PFSK-1 (cell line): ENCODE measurements around the gene ACTC1.

Experiments used
- FOXP2 ChIP-seq: optimal IDR thresholded peaks from 2 replicates; pipeline ENCODE3; 2011; ENCODE audit warnings: borderline replicate concordance, control low read depth, inconsistent platforms; ENCODE audit not compliant: insufficient read depth; ENCODE audit errors: extremely low read length, extremely low read depth
- POLR2AphosphoS5 ChIP-seq: IDR thresholded peaks from 2 replicates; pipeline ENCODE4 v1.6.1; 2012; ENCODE audit warnings: low read depth, mild to moderate bottlenecking, control low read depth, low read length, moderate library complexity
- SIN3A ChIP-seq: IDR thresholded peaks from 2 replicates; pipeline ENCODE4 v1.6.1; 2012; ENCODE audit warnings: mild to moderate bottlenecking, low read length, moderate library complexity, borderline replicate concordance; ENCODE audit not compliant: insufficient read depth
- TAF1 ChIP-seq: IDR thresholded peaks from 2 replicates; pipeline ENCODE4 v1.6.1; 2012; ENCODE audit warnings: low read length, control low read depth, borderline replicate concordance; ENCODE audit not compliant: insufficient read depth
- TF ChIP-seq, protein P1 (sequence below), 2 experiments: IDR thresholded peaks; 2 replicates each; pipeline versions ENCODE4 v1.6.1 to v1.8.0; 2011 to 2012; ENCODE audit warnings: low read depth in 2 of 2, low read length in 2 of 2, control low read depth in 1 of 2, inconsistent platforms in 1 of 2, mild to moderate bottlenecking in 1 of 2, moderate library complexity in 1 of 2; ENCODE audit not compliant: insufficient read depth in 1 of 2

DNA sequence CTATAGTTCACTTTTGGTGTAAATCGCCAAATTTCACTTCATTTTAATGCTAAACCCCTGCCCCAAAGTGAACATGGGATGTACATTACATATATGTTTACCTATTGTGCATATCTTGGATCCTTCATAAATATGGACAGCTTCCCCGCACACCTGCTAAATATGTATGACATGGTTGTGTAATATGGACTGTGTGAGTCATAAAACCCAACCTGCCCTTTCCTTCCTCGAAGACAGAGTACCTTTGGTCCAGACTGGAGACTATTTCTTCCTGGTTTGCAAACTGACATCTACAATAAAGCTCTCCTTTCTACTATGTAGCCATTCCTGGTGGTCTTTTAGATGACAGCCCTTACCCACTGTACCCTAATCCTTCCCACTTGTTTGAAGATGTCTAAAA, 12.4 kb downstream of the ACTC1 start:
- TF ChIP-seq, protein P1, sequence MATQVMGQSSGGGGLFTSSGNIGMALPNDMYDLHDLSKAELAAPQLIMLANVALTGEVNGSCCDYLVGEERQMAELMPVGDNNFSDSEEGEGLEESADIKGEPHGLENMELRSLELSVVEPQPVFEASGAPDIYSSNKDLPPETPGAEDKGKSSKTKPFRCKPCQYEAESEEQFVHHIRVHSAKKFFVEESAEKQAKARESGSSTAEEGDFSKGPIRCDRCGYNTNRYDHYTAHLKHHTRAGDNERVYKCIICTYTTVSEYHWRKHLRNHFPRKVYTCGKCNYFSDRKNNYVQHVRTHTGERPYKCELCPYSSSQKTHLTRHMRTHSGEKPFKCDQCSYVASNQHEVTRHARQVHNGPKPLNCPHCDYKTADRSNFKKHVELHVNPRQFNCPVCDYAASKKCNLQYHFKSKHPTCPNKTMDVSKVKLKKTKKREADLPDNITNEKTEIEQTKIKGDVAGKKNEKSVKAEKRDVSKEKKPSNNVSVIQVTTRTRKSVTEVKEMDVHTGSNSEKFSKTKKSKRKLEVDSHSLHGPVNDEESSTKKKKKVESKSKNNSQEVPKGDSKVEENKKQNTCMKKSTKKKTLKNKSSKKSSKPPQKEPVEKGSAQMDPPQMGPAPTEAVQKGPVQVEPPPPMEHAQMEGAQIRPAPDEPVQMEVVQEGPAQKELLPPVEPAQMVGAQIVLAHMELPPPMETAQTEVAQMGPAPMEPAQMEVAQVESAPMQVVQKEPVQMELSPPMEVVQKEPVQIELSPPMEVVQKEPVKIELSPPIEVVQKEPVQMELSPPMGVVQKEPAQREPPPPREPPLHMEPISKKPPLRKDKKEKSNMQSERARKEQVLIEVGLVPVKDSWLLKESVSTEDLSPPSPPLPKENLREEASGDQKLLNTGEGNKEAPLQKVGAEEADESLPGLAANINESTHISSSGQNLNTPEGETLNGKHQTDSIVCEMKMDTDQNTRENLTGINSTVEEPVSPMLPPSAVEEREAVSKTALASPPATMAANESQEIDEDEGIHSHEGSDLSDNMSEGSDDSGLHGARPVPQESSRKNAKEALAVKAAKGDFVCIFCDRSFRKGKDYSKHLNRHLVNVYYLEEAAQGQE (IDR thresholded peaks at IDR 0.05; ENCODE audit: insufficient read depth in 1 of 2, low read depth in 2 of 2, low read length in 2 of 2) = no peak
- TF ChIP-seq POLR2AphosphoS5 = no peak
- TF ChIP-seq TAF1 = no peak
- TF ChIP-seq SIN3A = no peak
- TF ChIP-seq FOXP2 = no peak
